GM12891 (cell line): Measurements from ENCODE around the gene RBM26.

ENCODE experiments used
- POLR2A ChIP-seq: IDR thresholded peaks from 2 replicates; pipeline ENCODE4 v1.6.1; 2011; ENCODE audit warnings: low read depth, low read length, control low read depth
- POLR2AphosphoS5 ChIP-seq: IDR thresholded peaks from 2 replicates; pipeline ENCODE4 v1.6.1; 2011; ENCODE audit warnings: low read depth, low read length, control low read depth

DNA sequence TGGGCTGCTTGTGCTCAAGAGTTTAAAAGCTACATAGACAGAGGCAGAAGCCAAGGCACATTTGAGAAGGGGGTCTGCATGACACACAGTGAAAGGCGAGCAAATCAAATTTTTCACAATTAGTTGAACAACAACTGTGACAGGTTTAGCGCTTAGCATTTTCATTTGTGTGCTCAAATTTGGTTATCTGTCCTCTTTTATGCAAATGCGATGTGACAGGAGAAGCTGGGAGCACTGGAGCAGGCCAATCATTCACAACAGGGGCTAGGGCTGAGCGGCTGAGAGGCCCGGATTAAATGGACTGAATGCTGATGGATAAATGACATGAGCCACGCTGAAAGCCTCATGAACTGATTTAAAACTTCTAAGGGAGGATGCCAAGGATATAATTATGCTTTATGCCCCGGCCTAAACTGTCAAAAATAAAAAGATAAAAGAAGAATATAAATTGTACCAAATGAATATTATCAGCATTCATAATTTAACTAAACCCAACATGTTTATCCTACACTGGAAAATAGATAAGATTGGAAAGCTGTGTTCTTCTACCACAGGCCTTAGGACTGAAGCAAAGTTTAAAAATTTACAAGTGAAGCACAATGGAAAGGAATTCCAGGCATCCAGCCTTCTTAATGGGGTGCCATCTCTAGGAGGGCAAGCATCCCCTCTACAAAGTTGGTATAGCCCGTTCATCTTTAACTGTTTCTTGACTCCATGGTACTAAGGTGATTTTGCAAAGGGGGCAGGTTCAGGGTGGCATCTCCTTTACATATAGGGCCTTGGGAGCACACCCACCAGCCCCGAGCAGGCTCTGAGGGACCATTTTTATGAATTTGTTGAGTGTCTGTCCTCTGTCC, 117.9 kb downstream of the RBM26 start:
- TF ChIP-seq POLR2A (no peak), POLR2AphosphoS5 (no peak)
